ENCODE data around the gene SPCS2. TPM values are rescaled to one million over a fixed set of nuclear protein-coding genes. Genes with fewer than 3 reads are reported as not detected.

Gene SPCS2
- total RNA-seq, 1 experiment from 2014 or later = 209 TPM

- no peak for TF ChIP-seq CTCF (IDR thresholded peaks at IDR 0.05; ENCODE audit: unreplicated experiment)
- Mint-ChIP-seq H3K4me1 (ENCODE audit: low read depth, unreplicated experiment) (no peaks in the 10 kb centered on the region), H3K27ac (ENCODE audit: unreplicated experiment) (no peak overlapping the region), H3K4me3 (ENCODE audit: low read depth, unreplicated experiment) (no peak overlapping the region), H3K9me3 (ENCODE audit: low read depth, unreplicated experiment) (no peaks in the 10 kb centered on the region), H3K36me3 (ENCODE audit: insufficient read depth, unreplicated experiment) (no peaks in the 10 kb centered on the region), H3K27me3 (ENCODE audit: unreplicated experiment) (no peaks in the 10 kb centered on the region)
- no peak for DNase-seq
- CTCF ChIA-PET = no interaction called here
- intact Hi-C loops (cut with micrococcal nuclease; ENCODE audit: unreplicated experiment) = loop anchor here (5.0 kb wide), 1 partner anchor 105 kb away; no protein-coding TSS in a partner anchor
- no TSS peak for BruUV-seq (replicated peaks)
Observed at GRCh38 chr11:74927496-74927895, 21.6 kb upstream of the SPCS2 start.

DNA sequence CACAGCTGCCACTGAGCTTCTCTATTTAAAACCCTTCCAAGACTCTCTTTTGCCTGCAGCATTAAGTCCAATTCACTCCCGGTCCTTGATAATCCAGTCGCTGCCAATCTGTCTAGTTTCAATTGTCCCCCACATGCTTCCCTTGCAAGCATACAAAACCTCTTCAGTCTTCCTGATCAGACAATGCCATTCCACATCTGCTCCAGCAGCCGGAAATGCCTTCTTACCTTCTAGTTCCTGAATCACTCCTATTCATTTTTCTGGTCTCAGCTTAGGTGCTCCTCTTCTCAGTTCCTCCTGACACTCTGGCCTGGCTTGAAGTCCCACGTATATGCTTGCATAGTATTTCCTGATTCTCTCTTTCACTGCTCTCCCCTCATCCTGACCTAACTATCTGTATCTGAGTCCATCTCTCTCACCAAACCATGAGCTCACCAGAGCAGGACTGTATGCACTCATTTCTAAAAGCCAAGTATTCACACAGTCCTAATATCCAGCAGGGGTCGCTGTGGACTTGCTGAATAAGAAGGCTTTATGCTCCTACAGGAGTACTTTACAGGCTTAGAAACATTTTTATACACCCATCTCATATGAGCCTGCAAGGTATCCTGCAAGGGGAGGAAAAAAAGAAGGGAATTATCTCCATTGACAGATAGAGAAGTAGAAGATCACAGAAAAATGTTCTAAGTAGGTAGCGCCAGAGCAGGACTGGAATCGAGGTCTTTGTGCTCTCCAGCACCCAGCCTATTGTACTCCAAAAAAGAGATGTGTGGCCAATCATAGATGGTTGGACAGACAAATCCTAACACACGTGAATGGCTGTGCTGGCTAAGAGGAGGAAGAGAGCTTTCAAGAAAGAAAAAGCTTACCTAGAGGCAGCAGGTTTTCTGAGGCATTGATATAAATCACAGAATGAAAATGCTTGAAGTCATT lies 19.4 kb upstream of the SPCS2 start:
- no peaks in the 10 kb centered on the region for H3K27me3 Mint-ChIP-seq (ENCODE audit: unreplicated experiment)
- peak; percentile 63 for TF ChIP-seq CTCF (IDR thresholded peaks at IDR 0.05; ENCODE audit: unreplicated experiment)
- CTCF ChIA-PET = interaction anchor here (0.5 to 1.9 kb wide), 10 partner anchors 9 to 319 kb away, joined by 3 to 16 read pairs (median 3); partner anchors contain the start of genes SPCS2 and XRRA1
- intact Hi-C loops (cut with micrococcal nuclease; ENCODE audit: unreplicated experiment) = loop anchor here (2.0 to 5.0 kb wide), 4 partner anchors 103 to 319 kb away; no protein-coding TSS in a partner anchor
- H3K9me3 Mint-ChIP-seq (ENCODE audit: low read depth, unreplicated experiment) = no peaks in the 10 kb centered on the region
- no peaks in the 10 kb centered on the region for H3K36me3 Mint-ChIP-seq (ENCODE audit: insufficient read depth, unreplicated experiment)
- H3K27ac Mint-ChIP-seq (ENCODE audit: unreplicated experiment) = no peak overlapping the region
- no TSS peak for BruUV-seq (replicated peaks)
- peak; percentile 68 for DNase-seq
- H3K4me1 Mint-ChIP-seq (ENCODE audit: low read depth, unreplicated experiment) = no peaks in the 10 kb centered on the region
- no peak overlapping the region for H3K4me3 Mint-ChIP-seq (ENCODE audit: low read depth, unreplicated experiment)

DNA sequence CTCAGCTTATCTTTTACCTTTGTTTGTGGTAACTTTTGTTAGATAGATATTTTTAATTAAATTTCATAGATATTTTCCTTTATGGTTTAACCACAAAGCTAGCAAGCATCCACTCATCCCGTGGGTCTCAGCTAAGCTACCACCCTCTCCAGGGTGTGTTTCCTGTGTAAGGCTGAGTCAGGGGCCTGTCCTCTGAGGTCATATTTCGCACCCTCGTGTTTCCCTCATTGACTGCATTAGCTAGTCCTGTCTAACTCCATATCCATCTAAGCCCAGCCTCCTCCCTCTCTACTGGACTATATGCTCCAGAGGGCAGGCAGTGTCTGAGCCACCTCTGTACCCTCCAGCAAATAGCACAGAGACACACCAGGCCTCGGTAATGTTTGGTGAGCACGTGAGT lies 16.9 kb upstream of the SPCS2 start:
- H3K9me3 Mint-ChIP-seq (ENCODE audit: low read depth, unreplicated experiment) = no peaks in the 10 kb centered on the region
- CTCF ChIA-PET = no interaction called here
- BruUV-seq (replicated peaks) = no TSS peak
- no peak overlapping the region for H3K27ac Mint-ChIP-seq (ENCODE audit: unreplicated experiment)
- intact Hi-C loops (cut with micrococcal nuclease; ENCODE audit: unreplicated experiment) = loop anchor here (5.0 kb wide), 1 partner anchor 210 kb away; no protein-coding TSS in a partner anchor
- TF ChIP-seq CTCF (IDR thresholded peaks at IDR 0.05; ENCODE audit: unreplicated experiment) = no peak
- no peaks in the 10 kb centered on the region for H3K36me3 Mint-ChIP-seq (ENCODE audit: insufficient read depth, unreplicated experiment)
- no peak overlapping the region for H3K4me3 Mint-ChIP-seq (ENCODE audit: low read depth, unreplicated experiment)
- H3K4me1 Mint-ChIP-seq (ENCODE audit: low read depth, unreplicated experiment) = no peaks in the 10 kb centered on the region
- H3K27me3 Mint-ChIP-seq (ENCODE audit: unreplicated experiment) = no peaks in the 10 kb centered on the region
- no peak for DNase-seq

GRCh38 chr11:74932797-74933196 lies 16.3 kb upstream of the SPCS2 start:
- Mint-ChIP-seq H3K9me3 (ENCODE audit: low read depth, unreplicated experiment) (no peaks in the 10 kb centered on the region), H3K27me3 (ENCODE audit: unreplicated experiment) (no peaks in the 10 kb centered on the region), H3K27ac (ENCODE audit: unreplicated experiment) (no peak overlapping the region), H3K4me3 (ENCODE audit: low read depth, unreplicated experiment) (no peak overlapping the region), H3K4me1 (ENCODE audit: low read depth, unreplicated experiment) (no peaks in the 10 kb centered on the region), H3K36me3 (ENCODE audit: insufficient read depth, unreplicated experiment) (no peaks in the 10 kb centered on the region)
- no peak for DNase-seq
- CTCF ChIA-PET = no interaction called here
- no peak for TF ChIP-seq CTCF (IDR thresholded peaks at IDR 0.05; ENCODE audit: unreplicated experiment)
- no TSS peak for BruUV-seq (replicated peaks)
- intact Hi-C loops (cut with micrococcal nuclease; ENCODE audit: unreplicated experiment) = loop anchor here (5.0 kb wide), 1 partner anchor 210 kb away; no protein-coding TSS in a partner anchor
